Urinary bladder (tissue), 4 donors: Measurements from ENCODE around the gene TMED1. TPM values are rescaled to one million over a fixed set of nuclear protein-coding genes. Genes with fewer than 3 reads are reported as not detected.

Experiments
- DNase-seq: peaks from one replicate; pipeline ENCODE4 v3.0.0-alpha.2; 2015; ENCODE audit errors: extremely low spot score
- H3K27ac ChIP-seq: one replicate; pipeline ENCODE4 v1.5.1; 2013; ENCODE audit warnings: low read depth, mild to moderate bottlenecking, moderate library complexity
- H3K36me3 ChIP-seq: one replicate; pipeline ENCODE4 v1.6.1; 2013; ENCODE audit warnings: mild to moderate bottlenecking, moderate library complexity; ENCODE audit not compliant: insufficient read depth
- H3K4me1 ChIP-seq: one replicate; pipeline ENCODE4 v1.6.1; 2013; ENCODE audit warnings: mild to moderate bottlenecking, moderate library complexity; ENCODE audit not compliant: insufficient read depth
- H3K4me3 ChIP-seq: one replicate; pipeline ENCODE4 v1.5.1; 2013; ENCODE audit warnings: low read depth, low read length
- WGBS: extraction: QIAGEN DNeasy Blood & Tissue Kit; methylation state at CpG from one replicate; pipeline ENCODE4 v1.1.7; 2013; 5-methylcytosine and 5-hydroxymethylcytosine counted together
- polyA plus RNA-seq: library from polyadenylated mRNA; stranded (reverse); fragments of 200-250 nt; gene quantifications from one replicate; pipeline ENCODE4 v1.2.3, GENCODE V29; 2013
- total RNA-seq: library from RNA; depleted of rRNA; stranded (reverse); fragments of >200 nt; gene quantifications from one replicate; pipeline ENCODE4 v1.2.3, GENCODE V29; 2014
- donor health status: healthy with polysubstance abuse.
- donor health status: healthy.

Gene TMED1
- total and polyA plus RNA-seq, 2 donors: 23.5 to 41.6 TPM

- H3K27ac ChIP-seq: no peak overlapping the region
- H3K4me3 ChIP-seq: no peak overlapping the region
- DNase-seq: no peak
- no peaks in the 10 kb centered on the region for H3K4me1 ChIP-seq
- WGBS: 78% methylated on average over 20 of the region's 20 CpGs
- H3K36me3 ChIP-seq: no peaks in the 10 kb centered on the region
These were observed 3.1 kb downstream of the TMED1 start for GRCh38 chr19:10832939-10833296.

DNA sequence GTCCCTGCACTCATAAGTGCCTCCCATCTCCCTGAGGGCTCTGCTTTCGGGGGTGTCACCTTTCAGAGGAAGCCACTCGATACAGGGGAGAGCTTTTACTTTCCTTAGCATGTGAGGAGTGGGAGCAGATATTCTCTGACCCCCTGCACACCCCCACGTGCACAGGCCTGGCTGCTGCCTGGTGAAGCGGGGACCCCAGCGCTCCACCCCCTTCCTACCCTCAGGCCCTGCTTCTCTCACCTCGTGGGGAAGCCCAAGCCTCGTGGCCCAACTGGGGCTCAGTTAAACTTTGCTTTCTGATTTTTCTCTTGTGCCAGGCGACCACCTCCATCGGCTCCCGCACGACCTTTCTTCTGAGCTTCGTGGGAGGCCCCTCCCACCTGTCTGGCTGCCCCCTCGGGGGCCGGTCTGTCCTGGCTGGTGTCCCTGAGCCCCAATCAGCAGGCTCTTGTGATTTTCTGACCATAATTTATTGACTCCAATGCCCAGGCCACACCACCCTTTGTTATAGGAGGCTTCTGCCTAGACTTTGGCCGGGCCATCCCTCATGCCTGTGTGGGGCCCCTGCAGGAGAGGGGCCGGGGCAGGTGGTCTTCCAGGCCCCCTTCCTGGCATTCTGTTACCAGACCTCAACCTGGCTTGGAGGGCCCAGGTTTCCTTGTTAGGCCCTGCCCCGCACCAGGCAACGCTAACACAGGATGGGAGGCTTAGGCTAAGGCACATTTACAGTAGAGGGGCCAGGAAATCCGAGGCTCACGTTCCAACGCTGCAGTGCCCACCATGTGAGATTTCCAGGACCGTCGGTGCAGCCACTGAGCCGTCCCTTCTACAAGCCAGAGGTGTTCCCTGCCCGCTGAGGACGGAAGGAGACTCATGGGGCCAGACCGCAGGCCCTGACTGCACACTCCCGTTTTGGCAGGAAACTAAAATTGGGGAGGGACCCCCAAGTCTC, 3.7 kb downstream of the TMED1 start:
- 74% methylated on average over 28 of the region's 28 CpGs for WGBS
- Histone ChIP-seq H3K4me3 (no peak overlapping the region), H3K4me1 (no peaks in the 10 kb centered on the region), H3K27ac (no peak overlapping the region), H3K36me3 (no peaks in the 10 kb centered on the region)
- no peak for DNase-seq

- WGBS: 88% methylated on average over 33 of the region's 33 CpGs
- H3K27ac ChIP-seq: no peak overlapping the region
- DNase-seq: no peak
- H3K4me1 ChIP-seq: no peaks in the 10 kb centered on the region
- H3K36me3 ChIP-seq: no peaks in the 10 kb centered on the region
- H3K4me3 ChIP-seq: no peak overlapping the region
These were observed 4.9 kb downstream of the TMED1 start for GRCh38 chr19:10830931-10831779.

- Histone ChIP-seq H3K27ac (no peak overlapping the region), H3K4me3 (no peak overlapping the region), H3K4me1 (no peaks in the 10 kb centered on the region), H3K36me3 (no peaks in the 10 kb centered on the region)
- WGBS: 87% methylated on average over 7 of the region's 7 CpGs
- DNase-seq: no peak
These were observed 5.6 kb downstream of the TMED1 start for GRCh38 chr19:10830370-10830769.

GRCh38 chr19:10829967-10830366, 6.0 kb downstream of the TMED1 start:
- Histone ChIP-seq H3K4me1 (no peaks in the 10 kb centered on the region), H3K4me3 (no peak overlapping the region), H3K36me3 (peaks cover under 1% of the 10 kb centered on the region), H3K27ac (no peak overlapping the region)
- WGBS: 85% methylated on average over 16 of the region's 16 CpGs
- no peak for DNase-seq

GRCh38 chr19:10828981-10829821, 6.8 kb downstream of the TMED1 start:
- no peak overlapping the region for H3K4me3 ChIP-seq
- DNase-seq: no peak
- H3K27ac ChIP-seq: no peak overlapping the region
- WGBS: 89% methylated on average over 26 of the region's 26 CpGs
- H3K36me3 ChIP-seq: peaks cover 5% of the 10 kb centered on the region
- H3K4me1 ChIP-seq: no peaks in the 10 kb centered on the region

- no peak overlapping the region for H3K4me3 ChIP-seq
- H3K36me3 ChIP-seq: peaks cover 9% of the 10 kb centered on the region
These were observed 9.2 kb downstream of the TMED1 start for GRCh38 chr19:10826846-10827245.

DNA sequence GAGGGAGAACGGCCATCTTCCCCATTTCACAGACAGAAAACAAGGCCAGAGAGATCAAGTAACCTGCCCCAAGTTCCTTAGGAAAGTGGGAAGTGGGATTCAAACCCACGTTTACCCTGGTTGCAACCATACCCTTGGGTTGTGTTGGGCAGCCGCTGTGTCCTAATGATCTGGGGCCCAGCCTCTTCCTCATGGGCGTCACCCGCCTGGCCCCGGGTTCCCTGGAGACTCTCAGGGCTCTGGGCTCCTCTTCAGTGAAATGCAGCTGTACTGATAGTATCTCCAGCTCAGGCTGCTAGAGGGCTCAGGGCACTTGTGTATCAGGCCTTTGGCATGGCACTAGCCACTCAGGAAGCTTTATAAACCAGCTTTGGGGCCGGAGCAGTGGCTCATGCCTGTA, 9.8 kb downstream of the TMED1 start:
- 93% methylated on average over 7 of the region's 7 CpGs for WGBS
- Histone ChIP-seq H3K27ac (no peak overlapping the region), H3K4me1 (no peaks in the 10 kb centered on the region), H3K4me3 (no peak overlapping the region), H3K36me3 (peaks cover 9% of the 10 kb centered on the region)
- no peak for DNase-seq

More at GRCh38 chr19:10826846-10827245, 9.2 kb downstream of the TMED1 start:
- DNase-seq: no peak
- WGBS: 90% methylated on average over 6 of the region's 6 CpGs
- Histone ChIP-seq H3K27ac (no peak overlapping the region), H3K4me1 (no peaks in the 10 kb centered on the region)

DNA sequence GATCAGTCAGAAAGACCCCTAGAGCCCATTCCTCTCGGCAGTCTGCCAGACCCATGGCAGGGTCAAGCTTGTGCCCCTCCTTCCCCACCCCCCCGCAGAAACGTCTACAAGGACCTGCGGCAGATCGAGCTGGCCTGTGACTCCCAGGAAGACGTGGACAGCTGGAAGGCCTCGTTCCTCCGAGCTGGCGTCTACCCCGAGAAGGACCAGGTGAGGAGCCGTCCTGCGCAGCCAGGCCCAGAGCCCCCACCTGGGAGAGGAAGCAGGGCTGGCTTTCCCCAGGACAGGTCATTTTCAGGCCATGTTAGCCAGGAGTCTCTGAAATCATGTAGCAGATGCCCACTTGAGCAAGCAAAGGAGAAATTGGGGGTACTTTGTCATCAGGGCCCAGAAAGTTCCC, 12.3 kb downstream of the TMED1 start:
- 91% methylated on average over 12 of the region's 12 CpGs for WGBS
- no peak for DNase-seq
- no peaks in the 10 kb centered on the region for H3K4me1 ChIP-seq
- H3K27ac ChIP-seq: no peak overlapping the region
- H3K36me3 ChIP-seq: peaks cover 9% of the 10 kb centered on the region
- H3K4me3 ChIP-seq: no peak overlapping the region

DNA sequence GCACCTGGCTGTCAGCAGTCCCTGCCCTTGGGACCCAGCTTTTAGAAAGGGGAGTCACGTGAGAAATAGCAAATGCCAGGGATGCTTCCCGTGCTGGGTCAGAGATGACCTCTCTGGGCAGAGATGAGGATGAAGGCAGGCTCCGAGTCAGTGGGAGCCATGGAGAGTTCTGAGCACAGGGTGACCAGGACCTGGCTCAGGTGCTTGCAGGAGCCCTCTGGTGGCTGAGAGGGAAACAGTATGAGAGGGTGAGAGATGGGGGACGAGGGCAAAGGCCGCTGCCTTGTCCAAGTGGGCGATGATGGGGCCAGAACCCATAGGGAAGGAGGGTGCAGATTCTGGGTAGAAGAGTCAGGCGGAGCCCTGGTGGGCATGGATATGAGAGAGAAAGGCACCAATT, 15.8 kb downstream of the TMED1 start:
- Histone ChIP-seq H3K27ac (no peak overlapping the region), H3K4me1 (no peaks in the 10 kb centered on the region), H3K4me3 (no peak overlapping the region), H3K36me3 (peaks cover 9% of the 10 kb centered on the region)
- no peak for DNase-seq
- WGBS: 87% methylated on average over 7 of the region's 7 CpGs

GRCh38 chr19:10819124-10820060, 16.6 kb downstream of the TMED1 start:
- WGBS: 95% methylated on average over 27 of the region's 27 CpGs
- no peak for DNase-seq
- no peak overlapping the region for H3K27ac ChIP-seq
- no peak overlapping the region for H3K4me3 ChIP-seq
- no peaks in the 10 kb centered on the region for H3K4me1 ChIP-seq
- peaks cover 4% of the 10 kb centered on the region for H3K36me3 ChIP-seq

GRCh38 chr19:10818301-10819123, 17.5 kb downstream of the TMED1 start:
- peaks cover 1% of the 10 kb centered on the region for H3K36me3 ChIP-seq
- 87% methylated on average over 19 of the region's 19 CpGs for WGBS
- H3K4me3 ChIP-seq: no peak overlapping the region
- peak overlapping the region; percentile 43 for H3K27ac ChIP-seq
- no peaks in the 10 kb centered on the region for H3K4me1 ChIP-seq
- DNase-seq: no peak
